H1 (cell line): ENCODE measurements around the gene SPDEF. TPM values are rescaled to one million over a fixed set of nuclear protein-coding genes. Genes with fewer than 3 reads are reported as not detected.

Experiments used
- POLR2AphosphoS5 ChIP-seq: IDR thresholded peaks from 2 replicates; pipeline ENCODE4 v1.6.1; 2011; ENCODE audit warnings: low read depth, low read length
- TEAD4 ChIP-seq: IDR thresholded peaks from 2 replicates; pipeline ENCODE4 v1.6.1; 2012; ENCODE audit warnings: low read depth, low read length, inconsistent platforms, mixed read lengths
- polyA plus RNA-seq, 7 experiments: library from polyadenylated mRNA; depleted of rRNA in 3 of 7; stranded (reverse) in 5 of 7; unstranded in 2 of 7; fragments of >200 nt in 5 of 7; fragments of 200-250 nt in 2 of 7; gene quantifications; 1 replicate in 5 of 7; 2 replicates in 1 of 7; 4 replicates in 1 of 7; pipeline versions ENCODE4 v1.2.1 to v1.2.3, GENCODE V29; 2011 to 2013; ENCODE audit warnings: missing spikeins in 2 of 7, mixed read lengths in 2 of 7
- total RNA-seq: library from RNA; stranded (reverse); fragmentation: NEBNext Ultra II Directional; extraction: Animal tissue kit (Norgen Biotek cat#: 25700); gene quantifications from 2 replicates; pipeline ENCODE4 v1.2.1, GENCODE V29; 2021
- TF ChIP-seq, protein P1 (sequence below): IDR thresholded peaks from 2 replicates; pipeline ENCODE4 v1.6.1; 2011; ENCODE audit warnings: low read depth, mild to moderate bottlenecking, low read length; ENCODE audit not compliant: insufficient read depth

SPDEF gene
- total and polyA plus RNA-seq, 2 of the 8 experiments (the other 6 are each of a cell fraction or from before 2014, with no cell fraction given): 0.15 to 0.30 TPM

DNA sequence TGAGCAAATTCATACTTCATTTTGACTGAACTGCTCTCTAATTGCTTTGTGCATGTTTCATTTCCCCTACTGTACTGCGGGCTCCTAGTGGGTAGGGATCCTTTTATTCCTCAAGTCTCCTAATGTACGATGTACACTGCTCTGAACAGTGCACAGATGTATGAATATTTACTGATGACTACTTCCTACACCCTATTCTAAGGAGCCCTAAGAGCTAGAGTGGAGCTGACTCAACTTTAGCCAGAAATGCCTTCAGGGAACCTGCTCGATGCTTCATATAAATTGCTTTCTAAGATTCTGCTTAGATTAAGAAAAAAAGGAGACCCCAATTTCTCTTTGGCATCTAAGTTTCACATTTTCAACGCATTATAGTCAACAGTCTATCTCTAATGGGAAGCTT lies 47.6 kb upstream of the SPDEF start (continued):
- TF ChIP-seq TEAD4 (no peak), POLR2AphosphoS5 (no peak)
- TF ChIP-seq, protein P1, sequence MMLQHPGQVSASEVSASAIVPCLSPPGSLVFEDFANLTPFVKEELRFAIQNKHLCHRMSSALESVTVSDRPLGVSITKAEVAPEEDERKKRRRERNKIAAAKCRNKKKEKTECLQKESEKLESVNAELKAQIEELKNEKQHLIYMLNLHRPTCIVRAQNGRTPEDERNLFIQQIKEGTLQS: no peak
